HepG2 (cell line): Measurements from ENCODE around the gene PCGF6. TPM values are rescaled to one million over a fixed set of nuclear protein-coding genes. Genes with fewer than 3 reads are reported as not detected.

Experiments used
- ARNT2 ChIP-seq: sonication (generic); formaldehyde crosslinking; IDR thresholded peaks from 2 replicates; pipeline ENCODE4 v1.8.0; 2022; ENCODE audit warnings: mild to moderate bottlenecking, low read depth, missing genetic modification reagents, moderate library complexity
- ATF2 ChIP-seq: sonication (generic); formaldehyde crosslinking; IDR thresholded peaks from 2 replicates; pipeline ENCODE4 v1.4.0; 2020; ENCODE audit warnings: missing genetic modification reagents
- CCDC6 ChIP-seq: sonication (generic); formaldehyde crosslinking; IDR thresholded peaks from 2 replicates; pipeline ENCODE4 v1.8.1; 2022; ENCODE audit warnings: mild to moderate bottlenecking, missing genetic modification reagents, moderate library complexity
- FOXK1 ChIP-seq: sonication (generic); formaldehyde crosslinking; IDR thresholded peaks from 2 replicates; pipeline ENCODE4 v1.4.0; 2020; ENCODE audit warnings: low read depth, missing genetic modification reagents, borderline replicate concordance
- PHF8 ChIP-seq: sonication (generic); formaldehyde crosslinking; IDR thresholded peaks from 2 replicates; pipeline ENCODE4 v1.5.0; 2020; ENCODE audit warnings: missing genetic modification reagents
- PLRG1 ChIP-seq: fragments of 450-650 bp; conservative IDR thresholded peaks from 2 replicates; pipeline ENCODE4 v1.6.1; 2016
- SMYD3 ChIP-seq: sonication (generic); formaldehyde crosslinking; IDR thresholded peaks from 2 replicates; pipeline ENCODE4 v1.8.1; 2023; ENCODE audit warnings: mild to moderate bottlenecking, missing genetic modification reagents
- SPEN ChIP-seq: sonication (generic); formaldehyde crosslinking; IDR thresholded peaks from 2 replicates; pipeline ENCODE4 v1.5.1; 2020; ENCODE audit warnings: low read depth, mild to moderate bottlenecking, missing genetic modification reagents
- TCF12 ChIP-seq, 2 experiments: fragments of 450-650 bp in 1 of 2; sonication (generic) in 1 of 2; formaldehyde crosslinking in 1 of 2; IDR thresholded peaks; 2 replicates each; pipeline versions ENCODE4 v1.6.1 to v1.8.0; 2017 to 2022; ENCODE audit warnings: antibody characterized with exemption in 1 of 2, mild to moderate bottlenecking in 1 of 2, missing genetic modification reagents in 1 of 2, moderate library complexity in 1 of 2
- TGIF2 ChIP-seq: IDR thresholded peaks from 2 replicates; pipeline ENCODE4 v1.6.1; 2016; ENCODE audit warnings: control low read depth, missing compliant biosample characterization
- ZFYVE20 ChIP-seq: sonication (generic); formaldehyde crosslinking; IDR thresholded peaks from 2 replicates; pipeline ENCODE4 v1.8.0; 2023; ENCODE audit warnings: low read depth, mild to moderate bottlenecking, moderate library complexity, missing genetic modification reagents, borderline replicate concordance
- ZIK1 ChIP-seq: sonication (generic); formaldehyde crosslinking; IDR thresholded peaks from 2 replicates; pipeline ENCODE4 v1.5.0; 2020; ENCODE audit warnings: mild to moderate bottlenecking, low read depth, missing genetic modification reagents, borderline replicate concordance
- ZNF136 ChIP-seq: sonication (generic); formaldehyde crosslinking; IDR thresholded peaks from 2 replicates; pipeline ENCODE4 v1.8.1; 2022; ENCODE audit warnings: low read depth, mild to moderate bottlenecking, moderate library complexity, missing genetic modification reagents
- ZNF570 ChIP-seq: sonication (generic); formaldehyde crosslinking; IDR thresholded peaks from 2 replicates; pipeline ENCODE4 v1.4.0; 2020; ENCODE audit warnings: mild to moderate bottlenecking, missing genetic modification reagents, borderline replicate concordance
- ZNF761 ChIP-seq: sonication (generic); formaldehyde crosslinking; conservative IDR thresholded peaks from 2 replicates; pipeline ENCODE4 v1.4.0; 2020; ENCODE audit warnings: mild to moderate bottlenecking, missing genetic modification reagents
- polyA plus RNA-seq, 8 experiments: library from polyadenylated mRNA; depleted of rRNA in 3 of 8; stranded (reverse) in 7 of 8; unstranded in 1 of 8; fragments of >200 nt; fragmentation: Illumina TruSeq in 4 of 8; extraction: Trizol in 4 of 8; gene quantifications; 2 replicates each; pipeline versions ENCODE4 v1.2.1 to v1.2.3, GENCODE V29; 2011 to 2016; ENCODE audit warnings: low read depth in 4 of 8, missing spikeins in 1 of 8, mixed read lengths in 1 of 8; ENCODE audit not compliant: insufficient read depth in 1 of 8
- total RNA-seq, 5 experiments: library from RNA; depleted of rRNA; stranded (reverse); fragments of >200 nt; fragmentation: Illumina TruSeq; extraction: Trizol; gene quantifications; 2 replicates each; pipeline ENCODE4 v1.2.3, GENCODE V29; 2016; ENCODE audit warnings: low read depth in 1 of 5
- TF ChIP-seq, protein P1 (sequence below): sonication (generic); formaldehyde crosslinking; IDR thresholded peaks from 2 replicates; pipeline ENCODE4 v1.5.0; 2020; ENCODE audit warnings: mild to moderate bottlenecking, missing genetic modification reagents, borderline replicate concordance
- TF ChIP-seq, protein P2 (sequence below): sonication (generic); formaldehyde crosslinking; IDR thresholded peaks from 2 replicates; pipeline ENCODE4 v1.4.0; 2020; ENCODE audit warnings: missing genetic modification reagents, borderline replicate concordance

PCGF6 gene
- total and polyA plus RNA-seq, 2 of the 13 experiments (the other 11 are each of a cell fraction or from before 2014, with no cell fraction given) = 5.2 to 19.4 TPM

DNA sequence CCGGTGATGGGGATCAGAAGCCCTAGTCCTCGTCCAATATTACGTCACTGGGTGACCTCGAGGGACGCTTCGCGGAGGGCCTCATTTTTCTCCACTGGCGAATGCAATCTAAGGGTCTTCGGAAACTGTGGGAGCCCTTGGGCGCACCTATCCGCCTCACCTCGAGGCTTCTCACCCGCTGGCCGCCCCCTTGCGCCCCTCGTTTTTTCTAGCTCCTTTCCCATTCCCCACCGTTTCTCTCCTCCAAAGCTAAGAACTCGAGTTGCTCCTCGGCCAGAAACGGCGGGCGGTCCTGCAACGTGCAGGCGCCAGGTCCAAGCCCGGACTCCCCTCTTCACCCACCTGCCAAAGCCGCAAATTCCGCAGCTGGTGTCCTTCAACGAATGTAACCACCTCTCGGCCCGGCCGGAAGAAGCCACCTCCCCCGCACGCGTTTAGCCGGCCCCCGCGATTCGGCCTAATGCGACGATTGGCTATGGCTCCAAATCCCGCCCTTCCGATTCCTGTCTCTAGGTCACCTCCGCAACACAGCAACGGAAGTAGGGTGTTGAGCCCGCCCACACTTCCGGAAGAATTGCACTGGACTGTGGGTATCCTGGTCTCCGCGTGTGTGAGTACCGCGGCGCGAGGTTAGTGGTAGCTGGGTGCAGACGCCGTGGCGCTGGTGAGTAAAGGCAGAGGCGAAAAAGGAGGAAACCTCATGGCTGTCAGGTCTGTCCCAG is 45.3 kb upstream of the PCGF6 start, which contains the start of the genes ATP5MK and PDCD11 (continued):
- TF ChIP-seq ZNF761 (CRISPR knock-in tag) = no peak
- peak; percentile 96 for TF ChIP-seq TGIF2
- TF ChIP-seq ZNF570 (CRISPR knock-in tag) = no peak
- TF ChIP-seq CCDC6 = peak; percentile 80; the same call in 1 of the 2 replicates
- TF ChIP-seq ARNT2 (CRISPR knock-in tag) = peak; percentile 90
- TF ChIP-seq SMYD3 = no peak
- TF ChIP-seq, protein P1, sequence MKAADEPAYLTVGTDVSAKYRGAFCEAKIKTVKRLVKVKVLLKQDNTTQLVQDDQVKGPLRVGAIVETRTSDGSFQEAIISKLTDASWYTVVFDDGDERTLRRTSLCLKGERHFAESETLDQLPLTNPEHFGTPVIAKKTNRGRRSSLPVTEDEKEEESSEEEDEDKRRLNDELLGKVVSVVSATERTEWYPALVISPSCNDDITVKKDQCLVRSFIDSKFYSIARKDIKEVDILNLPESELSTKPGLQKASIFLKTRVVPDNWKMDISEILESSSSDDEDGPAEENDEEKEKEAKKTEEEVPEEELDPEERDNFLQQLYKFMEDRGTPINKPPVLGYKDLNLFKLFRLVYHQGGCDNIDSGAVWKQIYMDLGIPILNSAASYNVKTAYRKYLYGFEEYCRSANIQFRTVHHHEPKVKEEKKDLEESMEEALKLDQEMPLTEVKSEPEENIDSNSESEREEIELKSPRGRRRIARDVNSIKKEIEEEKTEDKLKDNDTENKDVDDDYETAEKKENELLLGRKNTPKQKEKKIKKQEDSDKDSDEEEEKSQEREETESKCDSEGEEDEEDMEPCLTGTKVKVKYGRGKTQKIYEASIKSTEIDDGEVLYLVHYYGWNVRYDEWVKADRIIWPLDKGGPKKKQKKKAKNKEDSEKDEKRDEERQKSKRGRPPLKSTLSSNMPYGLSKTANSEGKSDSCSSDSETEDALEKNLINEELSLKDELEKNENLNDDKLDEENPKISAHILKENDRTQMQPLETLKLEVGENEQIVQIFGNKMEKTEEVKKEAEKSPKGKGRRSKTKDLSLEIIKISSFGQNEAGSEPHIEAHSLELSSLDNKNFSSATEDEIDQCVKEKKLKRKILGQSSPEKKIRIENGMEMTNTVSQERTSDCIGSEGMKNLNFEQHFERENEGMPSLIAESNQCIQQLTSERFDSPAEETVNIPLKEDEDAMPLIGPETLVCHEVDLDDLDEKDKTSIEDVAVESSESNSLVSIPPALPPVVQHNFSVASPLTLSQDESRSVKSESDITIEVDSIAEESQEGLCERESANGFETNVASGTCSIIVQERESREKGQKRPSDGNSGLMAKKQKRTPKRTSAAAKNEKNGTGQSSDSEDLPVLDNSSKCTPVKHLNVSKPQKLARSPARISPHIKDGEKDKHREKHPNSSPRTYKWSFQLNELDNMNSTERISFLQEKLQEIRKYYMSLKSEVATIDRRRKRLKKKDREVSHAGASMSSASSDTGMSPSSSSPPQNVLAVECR (CRISPR knock-in tag) = peak; percentile 97
- peak; percentile 90 for TF ChIP-seq SPEN
- peak; percentile 22; the same call in 1 of the 2 replicates for TF ChIP-seq ZNF136
- peak; percentile 96 for TF ChIP-seq FOXK1
- TF ChIP-seq PHF8 (CRISPR knock-in tag) = peak; percentile 91
- TF ChIP-seq TCF12 (IDR thresholded peaks at IDR 0.05) = no peak
- no peak for TF ChIP-seq TCF12 (CRISPR knock-in tag; IDR thresholded peaks at IDR 0.05)
- TF ChIP-seq PLRG1 = no peak
- peak; percentile 11; the same call in 1 of the 2 replicates for TF ChIP-seq ZIK1 (CRISPR knock-in tag)
- no peak for TF ChIP-seq ZFYVE20 (CRISPR knock-in tag)
- peak; percentile 75 for TF ChIP-seq ATF2 (CRISPR knock-in tag)
- TF ChIP-seq, protein P2, sequence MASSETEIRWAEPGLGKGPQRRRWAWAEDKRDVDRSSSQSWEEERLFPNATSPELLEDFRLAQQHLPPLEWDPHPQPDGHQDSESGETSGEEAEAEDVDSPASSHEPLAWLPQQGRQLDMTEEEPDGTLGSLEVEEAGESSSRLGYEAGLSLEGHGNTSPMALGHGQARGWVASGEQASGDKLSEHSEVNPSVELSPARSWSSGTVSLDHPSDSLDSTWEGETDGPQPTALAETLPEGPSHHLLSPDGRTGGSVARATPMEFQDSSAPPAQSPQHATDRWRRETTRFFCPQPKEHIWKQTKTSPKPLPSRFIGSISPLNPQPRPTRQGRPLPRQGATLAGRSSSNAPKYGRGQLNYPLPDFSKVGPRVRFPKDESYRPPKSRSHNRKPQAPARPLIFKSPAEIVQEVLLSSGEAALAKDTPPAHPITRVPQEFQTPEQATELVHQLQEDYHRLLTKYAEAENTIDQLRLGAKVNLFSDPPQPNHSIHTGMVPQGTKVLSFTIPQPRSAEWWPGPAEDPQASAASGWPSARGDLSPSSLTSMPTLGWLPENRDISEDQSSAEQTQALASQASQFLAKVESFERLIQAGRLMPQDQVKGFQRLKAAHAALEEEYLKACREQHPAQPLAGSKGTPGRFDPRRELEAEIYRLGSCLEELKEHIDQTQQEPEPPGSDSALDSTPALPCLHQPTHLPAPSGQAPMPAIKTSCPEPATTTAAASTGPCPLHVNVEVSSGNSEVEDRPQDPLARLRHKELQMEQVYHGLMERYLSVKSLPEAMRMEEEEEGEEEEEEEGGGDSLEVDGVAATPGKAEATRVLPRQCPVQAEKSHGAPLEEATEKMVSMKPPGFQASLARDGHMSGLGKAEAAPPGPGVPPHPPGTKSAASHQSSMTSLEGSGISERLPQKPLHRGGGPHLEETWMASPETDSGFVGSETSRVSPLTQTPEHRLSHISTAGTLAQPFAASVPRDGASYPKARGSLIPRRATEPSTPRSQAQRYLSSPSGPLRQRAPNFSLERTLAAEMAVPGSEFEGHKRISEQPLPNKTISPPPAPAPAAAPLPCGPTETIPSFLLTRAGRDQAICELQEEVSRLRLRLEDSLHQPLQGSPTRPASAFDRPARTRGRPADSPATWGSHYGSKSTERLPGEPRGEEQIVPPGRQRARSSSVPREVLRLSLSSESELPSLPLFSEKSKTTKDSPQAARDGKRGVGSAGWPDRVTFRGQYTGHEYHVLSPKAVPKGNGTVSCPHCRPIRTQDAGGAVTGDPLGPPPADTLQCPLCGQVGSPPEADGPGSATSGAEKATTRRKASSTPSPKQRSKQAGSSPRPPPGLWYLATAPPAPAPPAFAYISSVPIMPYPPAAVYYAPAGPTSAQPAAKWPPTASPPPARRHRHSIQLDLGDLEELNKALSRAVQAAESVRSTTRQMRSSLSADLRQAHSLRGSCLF (CRISPR knock-in tag) = no peak
